Keratinocyte (primary cell): ENCODE data around the gene RELA. TPM values are rescaled to one million over a fixed set of nuclear protein-coding genes. Genes with fewer than 3 reads are reported as not detected.

Experiments used
- DNase-seq: peaks from one replicate; pipeline ENCODE4 v3.0.0-alpha.2; 2011; ENCODE audit warnings: low read depth, missing footprints, low spot score
- FAIRE-seq: peaks from 2 replicates; lab custom pipeline; 2011; peaks lifted over from hg19 to GRCh38; lab: Jason Lieb, UNC
- H2AFZ ChIP-seq: 2 replicates; pipeline ENCODE4 v1.6.0; 2012; ENCODE audit warnings: low read length, control low read depth, inconsistent platforms; ENCODE audit not compliant: control insufficient read depth
- H3K27ac ChIP-seq: 2 replicates; pipeline ENCODE4 v1.5.1; 2011; ENCODE audit warnings: low read length; ENCODE audit not compliant: control insufficient read depth, insufficient read depth
- H3K27me3 ChIP-seq: 3 replicates; pipeline ENCODE4 v1.6.0; 2011; ENCODE audit warnings: low read length; ENCODE audit not compliant: control insufficient read depth, insufficient read depth; ENCODE audit errors: extremely low read depth
- H3K36me3 ChIP-seq, 2 experiments: 2 replicates in 1 of 2; 3 replicates in 1 of 2; pipeline ENCODE4 v1.5.1; 2011; ENCODE audit warnings: low read length in 2 of 2, mild to moderate bottlenecking in 1 of 2; ENCODE audit not compliant: control insufficient read depth in 2 of 2, insufficient read depth in 2 of 2; ENCODE audit errors: extremely low read depth in 1 of 2
- H3K4me1 ChIP-seq: 3 replicates; pipeline ENCODE4 v1.5.1; 2011; ENCODE audit warnings: low read length; ENCODE audit not compliant: control insufficient read depth, insufficient read depth; ENCODE audit errors: extremely low read depth
- H3K4me2 ChIP-seq: 3 replicates; pipeline ENCODE4 v1.6.0; 2011; ENCODE audit warnings: low read depth, low read length; ENCODE audit not compliant: control insufficient read depth, insufficient read depth; ENCODE audit errors: extremely low read depth
- H3K4me3 ChIP-seq, 3 experiments: fragments of 200-600 bp in 1 of 3; sonication (generic) in 1 of 3; 2 replicates in 2 of 3; 3 replicates in 1 of 3; pipeline ENCODE4 v1.5.1; 2011 to 2016; ENCODE audit warnings: low read length in 3 of 3, mild to moderate bottlenecking in 3 of 3, control low read depth in 2 of 3, inconsistent platforms in 1 of 3, low read depth in 1 of 3, mixed read lengths in 1 of 3, mixed run types in 1 of 3, moderate library complexity in 1 of 3; ENCODE audit not compliant: control insufficient read depth in 2 of 3, insufficient read depth in 2 of 3; ENCODE audit errors: extremely low read depth in 1 of 3
- H3K79me2 ChIP-seq: 2 replicates; pipeline ENCODE4 v1.6.0; 2012; ENCODE audit warnings: low read length; ENCODE audit not compliant: control insufficient read depth, insufficient read depth
- H3K9ac ChIP-seq: 3 replicates; pipeline ENCODE4 v1.6.0; 2011; ENCODE audit warnings: low read length; ENCODE audit not compliant: control insufficient read depth, insufficient read depth; ENCODE audit errors: extremely low read depth
- H3K9me1 ChIP-seq: 3 replicates; pipeline ENCODE4 v1.6.0; 2011; ENCODE audit warnings: low read length; ENCODE audit not compliant: control insufficient read depth, insufficient read depth; ENCODE audit errors: extremely low read depth
- H3K9me3 ChIP-seq: 2 replicates; pipeline ENCODE4 v1.5.1; 2012; ENCODE audit warnings: low read depth, low read length; ENCODE audit not compliant: control insufficient read depth
- H4K20me1 ChIP-seq: 3 replicates; pipeline ENCODE4 v1.6.0; 2011; ENCODE audit warnings: low read length; ENCODE audit not compliant: control insufficient read depth, insufficient read depth; ENCODE audit errors: extremely low read depth
- EZH2 ChIP-seq: IDR thresholded peaks from one replicate; pipeline ENCODE4 v1.6.1; 2012; ENCODE audit warnings: inconsistent platforms, mild to moderate bottlenecking, low read length, moderate library complexity
- dilution Hi-C: fragments of 300-500 bp; cut with MboI; formaldehyde crosslinking; loops from one replicate; pipeline ENCODE4 v1.7.0; 2020; ENCODE audit warnings: low sequenced_read_pairs; ENCODE audit not compliant: extremely low pct_ligation_motif_present
- polyA plus RNA-seq, 5 experiments: library from polyadenylated mRNA; depleted of rRNA in 3 of 5; stranded (reverse) in 3 of 5; stranded (forward) in 1 of 5; unstranded in 1 of 5; fragments of >200 nt; gene quantifications; 1 replicate in 1 of 5; 2 replicates in 3 of 5; 3 replicates in 1 of 5; pipeline versions ENCODE4 v1.2.1 to v1.2.3, GENCODE V29; 2011 to 2012; ENCODE audit warnings: missing spikeins in 2 of 5, low read depth in 1 of 5, low replicate concordance in 1 of 5
- TF ChIP-seq, protein P1 (sequence below), 3 experiments: IDR thresholded peaks in 1 of 3; conservative IDR thresholded peaks in 1 of 3; optimal IDR thresholded peaks in 1 of 3; 2 replicates in 2 of 3; 3 replicates in 1 of 3; pipeline versions ENCODE3 to v1.5.1; 2011; ENCODE audit warnings: low read length in 3 of 3, mild to moderate bottlenecking in 3 of 3, moderate library complexity in 2 of 3, control low read depth in 1 of 3, inconsistent platforms in 1 of 3; ENCODE audit not compliant: insufficient read depth in 2 of 3; ENCODE audit errors: extremely low read depth in 1 of 3

RELA gene
- polyA plus RNA-seq, 1 donor (not counting 4 experiments of a cell fraction or from before 2014, with no cell fraction given), result 20.4 TPM

DNA sequence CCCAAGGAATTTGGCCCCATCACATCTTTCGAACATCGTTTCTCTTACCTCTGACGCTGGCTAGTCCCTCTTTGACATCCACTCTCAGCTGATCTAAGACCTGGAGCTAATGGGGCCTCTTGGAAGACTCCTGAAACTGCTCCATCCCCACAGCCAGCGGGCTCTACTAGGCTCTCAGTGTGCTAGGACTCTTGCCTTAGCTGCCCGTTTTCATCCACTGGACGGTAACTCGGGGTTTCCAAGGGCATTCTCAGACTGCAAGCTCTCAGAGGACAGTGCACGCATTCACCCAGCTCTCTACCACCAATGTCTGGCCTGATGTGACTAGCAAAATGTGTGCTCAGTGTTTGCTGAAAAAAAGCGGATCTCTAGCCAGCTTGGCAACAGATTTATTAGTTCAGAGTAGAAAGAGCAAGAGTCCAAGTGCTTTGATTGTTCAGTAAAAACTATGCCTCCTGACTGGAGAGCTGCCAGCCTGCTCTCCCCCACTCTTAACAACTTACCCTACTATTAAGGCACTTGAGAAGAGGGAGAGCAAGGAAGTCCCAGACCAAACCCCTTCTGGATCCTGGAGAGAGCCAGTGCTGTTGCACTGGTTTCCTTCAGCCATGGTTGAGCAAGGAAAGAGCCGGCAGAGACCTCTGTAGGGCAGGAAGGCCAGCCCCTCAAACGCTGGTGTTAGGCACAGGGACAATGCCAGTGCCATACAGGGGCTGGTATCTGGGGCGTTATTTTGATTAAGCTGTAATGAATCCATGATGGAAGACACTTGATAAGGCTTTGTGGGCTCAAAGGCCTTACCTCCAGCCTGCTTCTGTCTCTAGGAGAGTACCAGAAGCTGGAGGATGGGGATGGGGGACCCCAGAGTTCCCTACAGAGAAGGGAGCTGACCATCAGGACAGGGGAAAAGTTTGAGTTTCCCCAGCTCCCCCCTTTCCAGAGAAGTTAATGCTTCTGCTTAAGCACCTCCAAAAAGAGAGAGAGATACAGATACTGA, 9.2 kb downstream of the RELA start:
- Histone ChIP-seq H3K9ac (peak overlapping the region; percentile 64), H2AFZ (peak overlapping the region; percentile 11), H3K9me3 (no peaks in the 10 kb centered on the region), H4K20me1 (no peaks in the 10 kb centered on the region), H3K4me1 (peaks cover 33% of the 10 kb centered on the region), H3K27ac (peak overlapping the region; percentile 84), H3K9me1 (no peaks in the 10 kb centered on the region), H3K79me2 (no peaks in the 10 kb centered on the region), H3K4me3 (peak overlapping the region in 2 of 3 experiments; percentile 58 to 65), H3K27me3 (no peaks in the 10 kb centered on the region), H3K36me3 (peaks cover 34 to 42% of the 10 kb centered on the region in 2 experiments), H3K4me2 (peak overlapping the region; percentile 73)
- TF ChIP-seq EZH2, result no peak
- TF ChIP-seq, protein P1, sequence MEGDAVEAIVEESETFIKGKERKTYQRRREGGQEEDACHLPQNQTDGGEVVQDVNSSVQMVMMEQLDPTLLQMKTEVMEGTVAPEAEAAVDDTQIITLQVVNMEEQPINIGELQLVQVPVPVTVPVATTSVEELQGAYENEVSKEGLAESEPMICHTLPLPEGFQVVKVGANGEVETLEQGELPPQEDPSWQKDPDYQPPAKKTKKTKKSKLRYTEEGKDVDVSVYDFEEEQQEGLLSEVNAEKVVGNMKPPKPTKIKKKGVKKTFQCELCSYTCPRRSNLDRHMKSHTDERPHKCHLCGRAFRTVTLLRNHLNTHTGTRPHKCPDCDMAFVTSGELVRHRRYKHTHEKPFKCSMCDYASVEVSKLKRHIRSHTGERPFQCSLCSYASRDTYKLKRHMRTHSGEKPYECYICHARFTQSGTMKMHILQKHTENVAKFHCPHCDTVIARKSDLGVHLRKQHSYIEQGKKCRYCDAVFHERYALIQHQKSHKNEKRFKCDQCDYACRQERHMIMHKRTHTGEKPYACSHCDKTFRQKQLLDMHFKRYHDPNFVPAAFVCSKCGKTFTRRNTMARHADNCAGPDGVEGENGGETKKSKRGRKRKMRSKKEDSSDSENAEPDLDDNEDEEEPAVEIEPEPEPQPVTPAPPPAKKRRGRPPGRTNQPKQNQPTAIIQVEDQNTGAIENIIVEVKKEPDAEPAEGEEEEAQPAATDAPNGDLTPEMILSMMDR (optimal IDR thresholded peaks at IDR 0.05 in 1 of 3, IDR thresholded peaks at IDR 0.05 in 1 of 3, conservative IDR thresholded peaks at IDR 0.05 in 1 of 3; ENCODE audit: extremely low read depth in 1 of 3, insufficient read depth in 2 of 3, low read length in 3 of 3), result no peak
- FAIRE-seq (no peak), DNase-seq (no peak)
- dilution Hi-C loops, result no loop called here

DNA sequence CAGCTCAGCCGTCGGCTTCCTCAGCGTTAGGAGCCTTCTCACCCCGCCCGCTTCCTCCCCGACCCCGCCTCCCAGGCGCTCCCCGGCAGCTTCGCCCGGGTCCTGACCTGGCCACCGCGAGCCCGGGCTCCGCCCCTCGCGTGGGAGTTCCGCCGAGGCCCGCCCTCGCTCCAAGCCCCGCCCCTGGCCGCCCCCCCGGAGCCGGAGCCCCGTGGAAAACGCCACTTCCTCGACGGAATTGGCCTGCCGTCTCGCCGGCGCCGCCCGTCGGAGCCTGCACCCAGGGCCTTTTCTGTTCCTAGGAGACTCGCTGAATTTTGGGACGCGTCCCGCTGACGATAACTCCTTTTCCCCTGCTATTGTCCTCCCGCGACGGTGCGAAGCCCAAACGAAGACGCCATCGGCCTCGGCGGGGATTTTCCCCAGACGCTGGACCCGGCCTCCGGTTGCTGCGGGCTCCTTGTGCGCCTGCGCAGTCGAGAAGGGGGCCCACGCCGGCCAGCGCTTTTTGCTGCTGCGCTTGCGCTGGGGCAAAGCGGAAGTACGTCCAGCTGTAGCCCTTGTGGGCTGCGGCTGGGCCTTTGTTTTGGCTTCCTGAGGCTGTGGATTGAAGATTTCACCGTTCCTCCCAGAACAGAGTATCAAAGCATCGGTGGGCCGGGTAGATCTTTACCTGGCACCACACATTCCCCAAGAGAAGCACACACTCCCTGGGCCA, 10.0 kb downstream of the RELA start:
- no peak for DNase-seq
- Histone ChIP-seq H2AFZ (peak overlapping the region; percentile 88), H3K36me3 (peaks cover 28 to 33% of the 10 kb centered on the region in 2 experiments), H3K4me3 (peak overlapping the region; percentile 40 to 65 (median 58)), H3K4me2 (peak overlapping the region; percentile 73), H3K79me2 (no peaks in the 10 kb centered on the region), H4K20me1 (no peaks in the 10 kb centered on the region), H3K4me1 (peaks cover 33% of the 10 kb centered on the region), H3K27ac (peak overlapping the region; percentile 84), H3K27me3 (no peaks in the 10 kb centered on the region), H3K9me1 (no peaks in the 10 kb centered on the region), H3K9me3 (no peaks in the 10 kb centered on the region), H3K9ac (peak overlapping the region; percentile 64)
- dilution Hi-C loops, result no loop called here
- FAIRE-seq, result peak; percentile 5
- TF ChIP-seq EZH2, result no peak
- TF ChIP-seq, protein P1 (optimal IDR thresholded peaks at IDR 0.05 in 1 of 3, IDR thresholded peaks at IDR 0.05 in 1 of 3, conservative IDR thresholded peaks at IDR 0.05 in 1 of 3; ENCODE audit: extremely low read depth in 1 of 3, insufficient read depth in 2 of 3, low read length in 3 of 3), result no peak
